NT2/D1 (cell line): ENCODE measurements around the gene POLE3.
"Not testable (repeated sequence)": the region's sequence is repeated elsewhere in the genome, so short reads cannot be mapped to it uniquely, and the experiment has no call there.

Experiments used
- DNase-seq: peaks from one replicate; pipeline ENCODE4 v3.0.0-alpha.2; 2011; ENCODE audit warnings: low read depth, low spot score
- H3K27me3 ChIP-seq: 2 replicates; pipeline ENCODE4 v1.6.0; 2011; ENCODE audit warnings: mild to moderate bottlenecking; ENCODE audit not compliant: insufficient read length, insufficient read depth
- H3K36me3 ChIP-seq: 2 replicates; pipeline ENCODE4 v1.6.1; 2011; ENCODE audit warnings: mild to moderate bottlenecking, low read length, mixed read lengths; ENCODE audit not compliant: insufficient read depth, insufficient read length
- H3K4me1 ChIP-seq: 2 replicates; pipeline ENCODE4 v1.5.1; 2011; ENCODE audit not compliant: insufficient read depth, insufficient read length
- H3K4me3 ChIP-seq: 2 replicates; pipeline ENCODE4 v1.5.1; 2011; ENCODE audit warnings: low read depth; ENCODE audit not compliant: insufficient read length
- H3K9ac ChIP-seq: 2 replicates; pipeline ENCODE4 v1.6.0; 2011; ENCODE audit warnings: low read depth; ENCODE audit not compliant: insufficient read length
- H3K9me3 ChIP-seq: 2 replicates; pipeline ENCODE4 v1.5.1; 2011; ENCODE audit warnings: mild to moderate bottlenecking, low read length; ENCODE audit not compliant: insufficient read depth
- SUZ12 ChIP-seq: IDR thresholded peaks from 2 replicates; pipeline ENCODE4 v1.6.1; 2011; ENCODE audit not compliant: insufficient read length, insufficient read depth; ENCODE audit errors: extremely low read depth
- YY1 ChIP-seq: IDR thresholded peaks from 2 replicates; pipeline ENCODE4 v1.6.1; 2011; ENCODE audit not compliant: insufficient read length, insufficient read depth
- ZNF274 ChIP-seq: IDR thresholded peaks from 2 replicates; pipeline ENCODE4 v1.6.1; 2011; ENCODE audit warnings: mild to moderate bottlenecking, low read depth, low read length

Gene POLE3, protein sequence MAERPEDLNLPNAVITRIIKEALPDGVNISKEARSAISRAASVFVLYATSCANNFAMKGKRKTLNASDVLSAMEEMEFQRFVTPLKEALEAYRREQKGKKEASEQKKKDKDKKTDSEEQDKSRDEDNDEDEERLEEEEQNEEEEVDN

DNA sequence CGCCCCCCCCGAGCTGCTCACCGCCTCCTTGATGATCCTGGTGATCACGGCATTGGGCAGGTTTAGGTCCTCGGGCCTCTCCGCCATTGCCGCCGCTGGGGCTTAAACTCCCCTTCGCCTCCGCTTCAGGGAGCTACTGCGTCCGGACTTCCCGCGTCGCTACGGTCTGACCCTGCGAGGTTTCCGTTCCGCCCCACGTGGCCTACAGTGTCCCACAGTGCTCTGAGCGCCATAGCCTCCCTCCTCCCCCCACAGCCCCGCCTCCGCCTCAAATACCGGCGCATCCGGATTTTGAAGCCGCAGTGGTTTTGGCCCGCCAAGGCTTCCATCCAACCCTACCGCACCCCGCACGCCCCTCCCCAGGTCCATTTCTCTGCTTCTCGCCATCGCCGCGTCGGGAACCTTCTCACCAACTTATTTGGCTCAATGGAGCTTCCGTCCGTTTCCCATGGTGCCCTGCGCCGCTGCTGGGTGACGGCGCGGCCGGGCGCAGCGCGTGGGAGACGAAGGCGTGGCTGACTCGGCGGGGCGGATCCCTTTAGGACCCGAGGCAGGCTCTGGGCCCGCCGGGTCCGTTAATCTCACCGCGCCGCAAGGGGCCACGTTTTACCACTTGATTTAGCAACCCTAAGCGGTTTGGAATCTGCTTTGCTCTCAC is at the start of gene POLE3, which contains the start of gene C9orf43:
TSS of gene POLE3 (minus strand) at position 469 of the 658 bp plus-strand sequence. CDS start at position 87, 382 bp downstream.
TSS of gene C9orf43 (plus strand) at position 541 of the 658 bp plus-strand sequence. CDS start 2,747 bp downstream, outside the sequence.
- H3K4me3 ChIP-seq = peak within 1 kb of the TSS; percentile 97
- H3K9ac ChIP-seq = peak within 1 kb of the TSS; percentile 93
- H3K4me1 ChIP-seq = no peaks in the 10 kb centered on the region
- no peaks in the 10 kb centered on the region for H3K27me3 ChIP-seq
- peaks cover 33% of the 10 kb centered on the region for H3K36me3 ChIP-seq
- DNase-seq = peak; percentile 96
- no peaks in the 10 kb centered on the region for H3K9me3 ChIP-seq
- TF ChIP-seq ZNF274 (no peak), SUZ12 (no peak), YY1 (peak; percentile 17)

DNA sequence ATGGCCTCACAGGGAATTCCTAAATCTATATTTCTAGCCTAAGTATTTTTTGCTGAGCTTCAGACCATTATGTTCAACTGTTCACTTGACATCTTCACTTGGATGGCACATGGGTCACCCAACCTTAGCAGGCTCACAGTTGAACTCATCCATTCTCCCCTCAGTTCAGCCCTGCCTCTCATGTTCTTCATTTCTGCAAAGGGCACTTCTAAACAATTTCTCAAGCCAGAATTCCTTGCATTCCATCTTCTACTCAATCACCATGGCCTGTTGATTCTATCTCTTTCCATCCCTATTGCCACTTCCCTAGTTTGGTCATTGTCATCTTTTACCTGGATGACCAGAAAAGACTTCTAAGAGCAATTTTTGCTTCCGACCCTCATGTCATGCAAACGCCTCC is 45.8 kb upstream of the POLE3 start:
- Histone ChIP-seq H3K4me3 (no peak overlapping the region), H3K9ac (no peak overlapping the region), H3K27me3 (peaks cover 2% of the 10 kb centered on the region), H3K4me1 (no peaks in the 10 kb centered on the region), H3K9me3 (no peaks in the 10 kb centered on the region), H3K36me3 (no peaks in the 10 kb centered on the region)
- DNase-seq = no peak
- TF ChIP-seq YY1 (no peak), SUZ12 (no peak), ZNF274 (no peak)

DNA sequence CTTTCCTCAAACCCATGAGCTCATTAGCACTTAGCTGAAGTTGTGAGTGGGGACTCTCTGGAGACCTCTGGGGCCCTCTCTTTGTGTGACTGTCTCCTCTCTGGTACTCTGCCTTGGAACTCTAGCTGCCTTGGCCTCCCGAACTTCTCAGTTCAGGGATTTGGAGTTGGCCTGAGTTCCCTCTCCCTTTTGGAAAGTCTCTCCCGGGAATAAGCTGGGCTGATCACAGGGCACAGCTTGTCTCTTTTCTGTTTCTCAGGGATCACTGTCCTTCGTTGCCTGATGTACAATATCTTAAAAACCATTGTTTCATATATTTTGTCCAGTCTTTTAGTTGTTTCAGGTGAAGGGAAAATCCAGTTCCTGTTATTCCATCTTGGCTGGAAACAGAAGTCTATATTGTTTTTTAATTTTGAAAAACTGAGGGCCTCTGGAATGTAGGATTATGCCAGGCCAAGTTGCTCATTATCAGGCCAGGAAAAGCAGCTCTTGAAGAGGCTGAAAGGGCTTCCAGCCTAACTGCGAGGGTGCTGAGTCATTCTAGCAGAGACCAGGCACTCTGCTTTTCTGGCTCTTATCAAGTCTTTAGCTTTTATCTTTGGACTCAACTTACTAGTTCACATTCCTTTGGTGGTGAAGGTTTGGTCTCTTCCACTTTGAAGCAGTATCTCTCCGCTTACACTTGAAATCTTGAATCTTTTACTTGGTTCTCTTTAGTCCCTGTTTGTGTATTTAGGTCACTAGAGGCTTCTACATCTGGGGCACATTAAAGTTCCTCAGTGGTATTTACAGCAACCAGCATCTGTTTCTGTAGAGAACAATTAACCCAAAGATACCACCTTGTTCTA is 44.7 kb upstream of the POLE3 start:
- Histone ChIP-seq H3K27me3 (no peaks in the 10 kb centered on the region), H3K36me3 (no peaks in the 10 kb centered on the region), H3K9ac (no peak overlapping the region), H3K4me1 (no peaks in the 10 kb centered on the region), H3K9me3 (no peaks in the 10 kb centered on the region), H3K4me3 (no peak overlapping the region)
- TF ChIP-seq SUZ12 = no peak
- TF ChIP-seq ZNF274 = no peak
- no peak for TF ChIP-seq YY1
- DNase-seq = no peak

DNA sequence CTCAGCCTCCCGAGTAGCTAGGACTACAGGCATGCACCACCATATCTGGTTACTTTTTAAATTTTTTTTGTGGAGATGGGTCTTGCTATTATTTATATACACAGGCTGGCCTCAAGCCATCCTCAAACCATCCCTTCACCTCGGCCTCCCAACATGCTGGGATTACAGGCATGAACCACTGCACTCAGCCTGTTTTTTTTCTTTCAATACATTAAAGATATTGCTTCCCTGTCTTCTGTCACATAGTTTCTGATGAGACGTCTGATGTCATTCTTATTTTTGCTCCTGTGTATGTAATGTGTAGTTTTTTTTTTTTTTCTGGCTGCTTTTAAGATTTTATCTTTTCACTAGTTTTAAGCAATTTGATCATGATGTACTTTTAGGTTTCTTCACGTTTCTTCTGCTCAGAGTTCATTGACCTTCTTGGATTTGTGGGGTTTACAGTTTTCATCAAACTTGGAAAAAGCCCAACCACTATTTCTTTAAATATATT is 41.7 kb upstream of the POLE3 start:
- Histone ChIP-seq H3K4me1 (no peaks in the 10 kb centered on the region), H3K9me3 (no peaks in the 10 kb centered on the region), H3K36me3 (no peaks in the 10 kb centered on the region), H3K4me3 (no peak overlapping the region), H3K9ac (no peak overlapping the region), H3K27me3 (no peaks in the 10 kb centered on the region)
- DNase-seq = no peak
- TF ChIP-seq ZNF274 (no peak), YY1 (no peak), SUZ12 (no peak)

DNA sequence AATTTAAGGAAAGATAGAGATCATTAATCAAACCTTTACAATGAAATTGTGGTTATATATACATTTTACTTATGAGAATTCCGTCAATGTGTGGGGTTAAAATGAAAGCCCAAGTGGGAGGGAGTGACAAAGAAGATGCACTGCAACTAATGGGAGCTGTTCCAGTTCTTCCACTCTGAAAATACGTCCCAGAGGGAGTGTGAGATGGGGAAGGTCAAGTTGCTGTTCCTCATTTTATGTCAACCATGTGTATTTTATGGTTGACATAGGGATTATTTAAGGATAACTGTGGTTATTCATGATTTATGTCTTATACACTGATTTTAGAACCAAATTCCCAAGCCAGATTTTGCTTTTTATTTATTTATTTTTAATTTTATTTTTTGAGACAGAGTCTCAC is 38.9 kb upstream of the POLE3 start:
- Histone ChIP-seq H3K27me3 (no peaks in the 10 kb centered on the region), H3K9me3 (no peaks in the 10 kb centered on the region), H3K4me1 (no peaks in the 10 kb centered on the region), H3K4me3 (no peak overlapping the region), H3K36me3 (no peaks in the 10 kb centered on the region), H3K9ac (no peak overlapping the region)
- no peak for TF ChIP-seq SUZ12
- TF ChIP-seq ZNF274 = no peak
- no peak for TF ChIP-seq YY1
- DNase-seq = no peak

DNA sequence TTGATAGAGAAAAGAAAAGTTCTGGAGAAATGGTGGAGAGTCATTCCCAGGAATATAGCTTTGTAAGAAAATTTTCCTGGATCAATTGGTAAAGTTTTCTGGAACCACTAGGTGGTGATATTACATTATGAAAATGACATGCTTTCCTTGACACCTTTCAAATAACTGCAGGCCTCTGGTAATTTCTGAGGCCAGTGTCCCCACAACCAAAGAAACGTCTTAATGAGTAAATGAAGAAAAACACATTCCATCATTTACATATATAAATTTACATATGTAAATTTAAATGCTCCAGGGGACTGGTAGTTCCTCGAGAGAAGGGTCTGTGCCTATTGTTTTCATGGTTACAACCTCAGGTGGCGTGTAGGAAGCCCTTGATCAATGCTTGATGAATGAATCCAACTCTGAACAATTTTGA is 35.9 kb upstream of the POLE3 start:
- no peaks in the 10 kb centered on the region for H3K4me1 ChIP-seq

DNA sequence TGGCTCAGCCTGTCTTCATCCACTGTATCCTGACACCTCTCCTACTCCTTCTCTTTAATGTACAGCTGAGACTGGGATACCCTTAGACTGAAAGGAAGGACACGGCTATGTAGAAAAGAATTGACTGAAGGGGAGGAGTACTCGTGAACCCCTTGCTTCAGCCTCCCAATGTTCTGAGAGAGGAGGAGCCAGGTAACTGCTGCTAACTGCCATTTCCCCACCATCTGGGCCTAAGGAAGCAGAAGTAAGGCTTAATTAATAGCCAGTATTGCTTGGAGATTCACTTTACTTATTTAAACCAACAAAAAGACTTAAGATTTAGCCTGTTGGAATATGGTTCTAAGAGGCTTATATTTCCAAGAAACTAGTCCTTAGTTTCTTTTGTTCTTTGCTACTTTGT is 34.3 kb upstream of the POLE3 start:
- Histone ChIP-seq H3K36me3 (no peaks in the 10 kb centered on the region), H3K4me1 (no peaks in the 10 kb centered on the region), H3K4me3 (no peak overlapping the region), H3K9me3 (no peaks in the 10 kb centered on the region), H3K27me3 (no peaks in the 10 kb centered on the region), H3K9ac (no peak overlapping the region)
- no peak for DNase-seq
- no peak for TF ChIP-seq YY1
- no peak for TF ChIP-seq SUZ12
- TF ChIP-seq ZNF274 = no peak

More for the DNA sequence above, 35.9 kb upstream of the POLE3 start:
- Histone ChIP-seq H3K27me3 (no peaks in the 10 kb centered on the region), H3K36me3 (no peaks in the 10 kb centered on the region), H3K9me3 (no peaks in the 10 kb centered on the region), H3K4me3 (no peak overlapping the region), H3K9ac (no peak overlapping the region)
- no peak for TF ChIP-seq ZNF274
- no peak for TF ChIP-seq SUZ12
- TF ChIP-seq YY1 = no peak
- no peak for DNase-seq

DNA sequence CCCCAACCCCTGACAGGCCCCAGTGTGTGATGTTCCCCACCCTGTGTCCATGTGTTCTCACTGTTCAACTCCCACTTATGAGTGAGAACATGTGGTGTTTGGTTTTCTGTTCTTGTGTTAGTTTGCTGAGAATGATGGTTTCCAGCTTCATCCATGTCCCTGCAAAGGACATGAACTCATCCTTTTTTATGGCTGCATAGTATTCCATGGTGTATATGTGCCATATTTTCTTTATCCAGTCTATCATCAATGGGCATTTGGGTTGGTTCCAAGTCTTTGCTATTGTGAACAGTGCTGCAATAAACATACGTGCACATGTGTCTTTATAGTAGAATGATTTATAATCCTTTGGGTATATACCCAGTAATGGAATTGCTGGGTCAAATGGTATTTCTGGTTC is 27.2 kb upstream of the POLE3 start:
- not testable (repeated sequence) for DNase-seq, H3K4me3 ChIP-seq, H3K36me3 ChIP-seq, H3K27me3 ChIP-seq, H3K9ac ChIP-seq, H3K9me3 ChIP-seq, H3K4me1 ChIP-seq
